ENCODE results near the gene ALK.

ALK gene

DNA sequence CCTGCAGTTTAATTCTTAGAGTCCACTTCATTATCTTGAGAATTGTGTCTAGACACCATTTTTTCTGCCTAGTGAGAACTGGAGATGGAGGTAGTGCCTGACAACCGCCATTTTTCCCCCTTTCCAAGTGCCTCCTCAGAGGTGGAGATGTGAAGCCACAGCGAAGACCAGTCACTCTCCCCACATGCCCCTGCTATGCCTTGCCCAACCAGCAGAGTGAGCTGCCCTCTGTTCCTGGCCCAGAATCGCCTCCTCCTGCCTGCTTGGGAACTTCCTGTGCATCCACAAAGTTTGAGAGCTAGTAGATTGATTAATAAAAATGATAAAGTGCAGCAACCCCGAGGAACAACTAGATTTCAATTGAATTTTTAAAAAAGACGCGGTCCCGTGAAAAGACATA, 682.9 kb downstream of the ALK start:
- TF ChIP-seq ZFX (IDR thresholded peaks at IDR 0.05): no peak
- TF ChIP-seq, protein P1, sequence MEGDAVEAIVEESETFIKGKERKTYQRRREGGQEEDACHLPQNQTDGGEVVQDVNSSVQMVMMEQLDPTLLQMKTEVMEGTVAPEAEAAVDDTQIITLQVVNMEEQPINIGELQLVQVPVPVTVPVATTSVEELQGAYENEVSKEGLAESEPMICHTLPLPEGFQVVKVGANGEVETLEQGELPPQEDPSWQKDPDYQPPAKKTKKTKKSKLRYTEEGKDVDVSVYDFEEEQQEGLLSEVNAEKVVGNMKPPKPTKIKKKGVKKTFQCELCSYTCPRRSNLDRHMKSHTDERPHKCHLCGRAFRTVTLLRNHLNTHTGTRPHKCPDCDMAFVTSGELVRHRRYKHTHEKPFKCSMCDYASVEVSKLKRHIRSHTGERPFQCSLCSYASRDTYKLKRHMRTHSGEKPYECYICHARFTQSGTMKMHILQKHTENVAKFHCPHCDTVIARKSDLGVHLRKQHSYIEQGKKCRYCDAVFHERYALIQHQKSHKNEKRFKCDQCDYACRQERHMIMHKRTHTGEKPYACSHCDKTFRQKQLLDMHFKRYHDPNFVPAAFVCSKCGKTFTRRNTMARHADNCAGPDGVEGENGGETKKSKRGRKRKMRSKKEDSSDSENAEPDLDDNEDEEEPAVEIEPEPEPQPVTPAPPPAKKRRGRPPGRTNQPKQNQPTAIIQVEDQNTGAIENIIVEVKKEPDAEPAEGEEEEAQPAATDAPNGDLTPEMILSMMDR (conservative IDR thresholded peaks at IDR 0.05): peak; percentile 80
- H3K27ac ChIP-seq: no peak overlapping the region

GRCh38 chr2:29236074-29236473, 685.3 kb downstream of the ALK start:
- no peak overlapping the region for H3K27ac ChIP-seq
- no peak for TF ChIP-seq ZFX (IDR thresholded peaks at IDR 0.05)
- TF ChIP-seq, protein P1 (conservative IDR thresholded peaks at IDR 0.05): no peak

- no peak for TF ChIP-seq ZFX (IDR thresholded peaks at IDR 0.05)
- TF ChIP-seq, protein P1 (conservative IDR thresholded peaks at IDR 0.05): no peak
- no peak overlapping the region for H3K27ac ChIP-seq
Measured at GRCh38 chr2:29235411-29235810, 686.0 kb downstream of the ALK start.

GRCh38 chr2:29233428-29233827, 688.0 kb downstream of the ALK start:
- TF ChIP-seq ZFX (IDR thresholded peaks at IDR 0.05): no peak
- TF ChIP-seq, protein P1 (conservative IDR thresholded peaks at IDR 0.05): no peak

DNA sequence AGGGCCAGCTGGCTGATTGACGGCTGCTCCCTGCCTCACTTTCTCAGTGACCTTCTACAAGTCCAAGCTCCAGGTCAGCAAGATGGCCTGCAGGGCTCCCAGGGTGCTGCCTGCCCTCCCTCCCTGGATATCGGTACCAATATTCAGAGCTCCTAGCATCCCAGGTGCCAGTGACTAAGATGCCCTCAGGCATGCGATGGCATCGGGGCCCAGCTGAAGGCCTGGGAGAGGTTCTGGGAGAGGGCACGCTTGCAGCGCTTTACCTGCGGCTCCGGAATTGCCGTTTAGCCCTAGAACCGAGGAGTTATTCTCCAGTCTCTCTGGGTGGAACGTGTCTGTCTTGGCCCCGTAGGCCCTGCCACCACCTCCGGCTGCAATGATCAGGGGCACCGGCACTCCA, 689.3 kb downstream of the ALK start:
- TF ChIP-seq ZFX (IDR thresholded peaks at IDR 0.05): no peak
- TF ChIP-seq, protein P1 (conservative IDR thresholded peaks at IDR 0.05): no peak
- H3K27ac ChIP-seq: no peak overlapping the region

More at GRCh38 chr2:29233428-29233827, 688.0 kb downstream of the ALK start:
- H3K27ac ChIP-seq: peak overlapping the region; percentile 56

GRCh38 chr2:29229640-29230039, 691.7 kb downstream of the ALK start:
- no peak overlapping the region for H3K27ac ChIP-seq
- TF ChIP-seq, protein P1 (conservative IDR thresholded peaks at IDR 0.05): no peak
- TF ChIP-seq ZFX (IDR thresholded peaks at IDR 0.05): no peak

GRCh38 chr2:29228947-29229346, 692.4 kb downstream of the ALK start:
- H3K27ac ChIP-seq: no peak overlapping the region
- no peak for TF ChIP-seq ZFX (IDR thresholded peaks at IDR 0.05)
- TF ChIP-seq, protein P1 (conservative IDR thresholded peaks at IDR 0.05): no peak
